Measurements from ENCODE around the gene ADPRS. TPM values are rescaled to one million over a fixed set of nuclear protein-coding genes. Genes with fewer than 3 reads are reported as not detected.
A peak's percentile ranks its signal among the peaks of the same experiment; 100 is the strongest.

The ADPRS gene
- total and polyA plus RNA-seq, 7 donors: 20.5 to 56.4 (median 40.2) TPM

DNA sequence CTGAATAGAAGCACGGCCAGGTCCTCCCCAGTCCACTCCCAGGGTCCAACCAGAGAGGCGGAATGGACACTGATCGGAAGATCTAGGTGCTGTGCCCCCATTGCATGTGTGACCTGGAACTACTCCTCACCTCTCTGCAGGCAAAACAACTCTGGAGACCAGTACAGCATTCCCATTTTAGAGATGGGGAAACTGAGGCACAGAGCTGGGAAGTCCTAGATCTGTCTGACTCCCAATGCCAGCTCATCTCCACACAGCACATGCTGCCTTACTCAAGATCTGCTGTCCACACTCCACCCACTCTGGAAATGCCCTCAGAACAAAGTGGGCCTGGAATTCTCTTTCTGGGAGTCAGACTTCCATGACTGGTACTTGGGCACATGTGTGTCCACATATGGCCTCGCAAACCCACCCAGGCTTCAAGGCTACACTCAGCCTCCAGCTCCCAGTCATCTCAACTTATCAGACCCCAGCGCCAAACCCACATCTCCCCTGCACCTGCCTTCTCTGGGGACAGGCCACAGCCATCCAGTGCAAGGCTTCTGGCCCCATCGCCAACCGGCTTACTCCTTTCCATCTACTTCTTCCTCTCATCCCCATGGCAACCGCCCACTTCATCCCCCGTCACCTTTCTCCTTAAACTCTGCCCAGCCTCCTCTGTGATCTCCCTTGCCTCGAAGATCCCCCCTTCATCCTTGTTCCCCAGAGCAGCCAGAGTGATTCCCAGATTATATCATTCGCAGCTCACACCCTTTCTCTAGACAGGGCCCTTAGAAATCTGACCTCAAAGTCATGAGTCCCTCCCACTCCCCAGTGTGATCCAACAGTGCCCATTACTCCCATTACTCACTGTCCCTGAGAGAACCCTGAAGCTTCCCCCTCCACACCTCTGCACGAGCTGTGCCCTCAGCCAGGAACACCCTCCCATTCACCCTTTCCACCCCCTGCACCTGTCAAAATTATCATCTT, 33.7 kb downstream of the ADPRS start:
- H3K4me1 ChIP-seq: no peaks in the 10 kb centered on the region
- H3K27ac ChIP-seq: no peak overlapping the region
- H3K4me3 ChIP-seq: no peak overlapping the region
- TF ChIP-seq, protein P1, sequence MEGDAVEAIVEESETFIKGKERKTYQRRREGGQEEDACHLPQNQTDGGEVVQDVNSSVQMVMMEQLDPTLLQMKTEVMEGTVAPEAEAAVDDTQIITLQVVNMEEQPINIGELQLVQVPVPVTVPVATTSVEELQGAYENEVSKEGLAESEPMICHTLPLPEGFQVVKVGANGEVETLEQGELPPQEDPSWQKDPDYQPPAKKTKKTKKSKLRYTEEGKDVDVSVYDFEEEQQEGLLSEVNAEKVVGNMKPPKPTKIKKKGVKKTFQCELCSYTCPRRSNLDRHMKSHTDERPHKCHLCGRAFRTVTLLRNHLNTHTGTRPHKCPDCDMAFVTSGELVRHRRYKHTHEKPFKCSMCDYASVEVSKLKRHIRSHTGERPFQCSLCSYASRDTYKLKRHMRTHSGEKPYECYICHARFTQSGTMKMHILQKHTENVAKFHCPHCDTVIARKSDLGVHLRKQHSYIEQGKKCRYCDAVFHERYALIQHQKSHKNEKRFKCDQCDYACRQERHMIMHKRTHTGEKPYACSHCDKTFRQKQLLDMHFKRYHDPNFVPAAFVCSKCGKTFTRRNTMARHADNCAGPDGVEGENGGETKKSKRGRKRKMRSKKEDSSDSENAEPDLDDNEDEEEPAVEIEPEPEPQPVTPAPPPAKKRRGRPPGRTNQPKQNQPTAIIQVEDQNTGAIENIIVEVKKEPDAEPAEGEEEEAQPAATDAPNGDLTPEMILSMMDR (IDR thresholded peaks at IDR 0.05): no peak
- no peak for ATAC-seq
- H3K36me3 ChIP-seq (ENCODE audit: insufficient read depth in 1 of 2, low read depth in 1 of 2): no peaks in the 10 kb centered on the region
- DNase-seq: no peak
- WGBS, 3 donors: 85 to 91% (median 86%) methylated on average over 12 of the region's 12 CpGs
- no peaks in the 10 kb centered on the region for H3K9me3 ChIP-seq
- peaks cover 0 to 16% (median 10%) of the 10 kb centered on the region in 3 donors for H3K27me3 ChIP-seq (ENCODE audit: insufficient read depth in 3 of 3, low read length in 2 of 3)
- intact Hi-C loops (cut with DNase I): no loop called here

DNA sequence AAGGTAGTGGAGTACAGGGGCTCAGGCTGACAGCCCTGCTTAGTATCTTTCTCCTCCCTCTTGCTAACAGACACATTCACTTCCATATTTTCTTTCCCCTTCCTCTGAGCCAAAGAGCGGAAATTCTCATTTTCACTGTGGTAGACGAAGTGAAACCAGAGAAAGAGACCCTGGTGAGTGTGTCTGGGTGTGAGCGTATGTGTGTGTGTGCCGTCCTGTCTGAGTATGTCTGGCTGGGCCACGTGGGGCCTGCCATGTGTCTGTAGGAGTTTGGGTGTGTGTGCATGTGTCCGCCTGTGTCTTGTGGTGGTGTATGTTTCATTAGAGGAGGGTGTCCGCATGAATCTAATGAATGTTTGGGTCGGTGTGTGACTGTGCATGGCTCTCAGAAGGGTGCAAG, 34.7 kb downstream of the ADPRS start:
- Histone ChIP-seq H3K27ac (no peak overlapping the region), H3K27me3 (ENCODE audit: insufficient read depth in 3 of 3, low read length in 2 of 3) (peaks cover 0 to 16% (median 10%) of the 10 kb centered on the region in 3 donors), H3K36me3 (ENCODE audit: insufficient read depth in 1 of 2, low read depth in 1 of 2) (no peaks in the 10 kb centered on the region), H3K9me3 (no peaks in the 10 kb centered on the region), H3K4me1 (no peaks in the 10 kb centered on the region), H3K4me3 (no peak overlapping the region)
- WGBS, 3 donors: 60 to 69% (median 68%) methylated on average over 8 of the region's 8 CpGs
- no peak for ATAC-seq
- intact Hi-C loops (cut with DNase I): no loop called here
- DNase-seq: no peak
- TF ChIP-seq, protein P1 (IDR thresholded peaks at IDR 0.05): no peak

DNA sequence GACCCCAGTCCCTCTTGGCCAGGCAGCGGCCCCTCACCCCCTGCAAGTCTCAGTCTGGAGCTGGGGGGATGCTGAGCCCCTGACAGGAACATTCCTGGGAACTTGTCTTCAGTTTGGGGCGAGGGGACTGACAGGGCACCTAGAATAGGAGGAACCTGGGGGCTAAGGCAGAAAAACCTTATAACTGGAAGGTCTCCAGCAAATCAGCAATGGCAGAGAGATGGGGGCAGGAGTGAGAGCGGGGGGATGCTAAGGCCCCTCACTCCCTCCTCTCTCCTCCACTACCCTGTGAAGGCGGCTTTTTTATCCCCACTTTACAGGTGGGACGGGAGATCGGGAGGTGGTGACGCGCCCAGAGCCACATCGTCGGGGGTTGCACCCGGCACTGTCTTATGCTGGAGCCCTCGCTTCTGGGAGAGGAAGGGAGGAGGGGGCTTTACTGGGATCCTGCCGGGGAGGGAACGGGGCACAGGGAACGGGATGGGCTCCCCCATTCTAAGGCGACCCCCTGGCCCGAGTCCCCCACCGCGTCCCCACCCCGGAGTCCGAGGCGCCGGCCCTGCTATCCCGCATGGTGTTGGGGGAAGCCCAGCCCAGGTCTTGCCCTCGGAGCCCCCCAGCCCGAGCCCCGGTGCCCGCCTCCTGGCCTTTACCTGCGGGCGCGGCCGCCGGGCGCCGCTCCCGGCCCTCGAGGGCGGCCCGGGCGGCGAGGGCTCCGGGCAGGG, 35.9 kb downstream of the ADPRS start:
- H3K9me3 ChIP-seq: no peaks in the 10 kb centered on the region
- 25 to 52% (median 42%) methylated on average over 15 to 42 of the region's 42 CpGs for WGBS, 3 donors
- H3K4me3 ChIP-seq: peak overlapping the region; percentile 28
- peaks cover 0 to 16% (median 10%) of the 10 kb centered on the region in 3 donors for H3K27me3 ChIP-seq (ENCODE audit: insufficient read depth in 3 of 3, low read length in 2 of 3)
- no peaks in the 10 kb centered on the region for H3K4me1 ChIP-seq
- no peak for DNase-seq
- TF ChIP-seq, protein P1 (IDR thresholded peaks at IDR 0.05): no peak
- no peaks in the 10 kb centered on the region for H3K36me3 ChIP-seq (ENCODE audit: insufficient read depth in 1 of 2, low read depth in 1 of 2)
- no peak for ATAC-seq
- no peak overlapping the region for H3K27ac ChIP-seq
- intact Hi-C loops (cut with DNase I): no loop called here

DNA sequence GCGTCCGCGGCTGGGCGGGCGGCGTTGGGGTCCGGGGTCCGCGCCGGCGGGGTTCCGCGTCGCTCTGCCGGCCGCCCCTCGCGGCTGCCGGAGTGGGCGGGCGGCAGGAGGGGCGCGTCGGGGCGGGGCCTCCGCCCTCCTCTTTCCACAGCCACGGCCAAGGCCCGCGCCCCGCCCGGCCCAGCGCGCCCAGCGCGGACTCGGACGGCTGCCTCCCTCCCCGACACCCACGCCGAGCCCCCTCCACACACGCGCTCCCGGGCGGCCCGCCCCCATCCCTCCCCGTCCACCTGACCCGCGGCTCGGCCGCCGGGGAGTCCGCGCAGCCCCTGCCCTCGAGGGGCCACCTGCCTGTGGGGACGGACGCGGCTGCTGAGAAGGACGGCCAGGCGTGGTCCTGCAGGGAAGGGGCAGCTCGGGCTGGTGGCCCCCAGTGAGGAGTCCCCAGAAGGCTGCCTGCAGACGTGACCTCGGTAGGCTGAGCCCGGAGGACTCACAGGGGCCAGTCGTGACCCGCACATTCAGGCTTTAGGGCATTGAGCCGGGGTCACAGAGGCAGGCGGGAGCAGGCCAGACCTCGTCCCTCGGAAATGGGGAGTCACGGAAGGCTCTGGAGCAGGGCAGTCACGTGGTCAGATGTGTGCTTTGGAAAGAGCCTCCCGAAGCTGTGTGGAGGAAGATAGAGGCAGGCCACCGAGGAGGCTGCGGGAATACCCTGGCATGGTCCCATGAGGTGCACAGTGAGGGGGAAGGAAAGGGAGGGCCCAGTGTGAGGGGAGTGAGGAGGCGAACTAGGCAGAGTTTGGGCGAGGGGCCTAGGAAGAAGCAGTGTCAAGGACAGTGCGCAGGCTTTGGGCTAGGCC, 36.7 kb downstream of the ADPRS start, which contains the start of gene COL8A2:
TSS of gene COL8A2 (minus strand) at position 94 of the 863 bp plus-strand sequence. CDS start 24,980 bp downstream, outside the sequence.
- peak; percentile 49 to 62 for DNase-seq
- Histone ChIP-seq H3K27me3 (ENCODE audit: insufficient read depth in 3 of 3, low read length in 2 of 3) (peaks cover 0 to 16% (median 10%) of the 10 kb centered on the region in 3 donors), H3K9me3 (no peaks in the 10 kb centered on the region), H3K36me3 (ENCODE audit: insufficient read depth in 1 of 2, low read depth in 1 of 2) (no peaks in the 10 kb centered on the region), H3K4me3 (peak within 1 kb of the TSS; percentile 40), H3K4me1 (no peaks in the 10 kb centered on the region), H3K27ac (no peak within 1 kb of the TSS)
- TF ChIP-seq, protein P1 (IDR thresholded peaks at IDR 0.05): no peak
- 10 to 25% (median 18%) methylated on average over 30 to 77 of the region's 77 CpGs for WGBS, 3 donors
- intact Hi-C loops (cut with DNase I): no loop called here
- ATAC-seq: peak in 3 of 4 donors; percentile 23 to 38 (median 33)
